Muscle of back (tissue), 11 donors: ENCODE measurements around the gene ADCY7. TPM values are rescaled to one million over a fixed set of nuclear protein-coding genes. Genes with fewer than 3 reads are reported as not detected.
A peak's percentile ranks its signal among the peaks of the same experiment; 100 is the strongest.

Experiments
- DNase-seq, 3 donors: peaks; one replicate each; pipeline versions ENCODE4 v3.0.0 to v3.0.0-alpha.2; 2013
- polyA plus RNA-seq, 10 donors: library from polyadenylated mRNA; unstranded; fragments of 120-200 nt; gene quantifications; one replicate each; pipeline ENCODE4 v1.2.1, GENCODE V29; 2013; ENCODE audit not compliant: insufficient read length in 10 of 10

The ADCY7 gene
- polyA plus RNA-seq, 10 donors, result 4.6 to 10.6 (median 8.9) TPM

GRCh38 chr16:50310308-50311133 lies 44.2 kb downstream of the ADCY7 start:
- DNase-seq, result no peak

GRCh38 chr16:50311134-50311528 lies 44.8 kb downstream of the ADCY7 start:
- DNase-seq, result no peak

- DNase-seq, result no peak
Observed at GRCh38 chr16:50311891-50312501, 45.6 kb downstream of the ADCY7 start.

- DNase-seq, result no peak
Observed at GRCh38 chr16:50313596-50314478, 47.5 kb downstream of the ADCY7 start.

- DNase-seq, result no peak
Observed at GRCh38 chr16:50314665-50315064, 48.3 kb downstream of the ADCY7 start.

GRCh38 chr16:50315346-50315997 lies 49.1 kb downstream of the ADCY7 start:
- DNase-seq, result no peak

- DNase-seq, result no peak
Observed at GRCh38 chr16:50316102-50316847, 49.9 kb downstream of the ADCY7 start.

GRCh38 chr16:50316848-50317630 lies 50.7 kb downstream of the ADCY7 start:
- DNase-seq, result no peak

GRCh38 chr16:50318796-50319578 lies 52.6 kb downstream of the ADCY7 start:
- DNase-seq, result no peak

GRCh38 chr16:50320310-50320709 lies 54.0 kb downstream of the ADCY7 start:
- DNase-seq, result no peak

GRCh38 chr16:50322333-50322732 lies 56.0 kb downstream of the ADCY7 start:
- DNase-seq, result no peak

- peak in 2 of 3 donors; percentile 21 to 22 for DNase-seq
Observed at GRCh38 chr16:50323335-50324011, 57.1 kb downstream of the ADCY7 start.

GRCh38 chr16:50324345-50324744 lies 58.0 kb downstream of the ADCY7 start:
- DNase-seq, result no peak

GRCh38 chr16:50326264-50326663 lies 59.9 kb downstream of the ADCY7 start:
- DNase-seq, result no peak

GRCh38 chr16:50326835-50327465 lies 60.6 kb downstream of the ADCY7 start:
- DNase-seq, result no peak

GRCh38 chr16:50329446-50330189 lies 63.3 kb downstream of the ADCY7 start:
- DNase-seq, result no peak

- no peak for DNase-seq
Observed at GRCh38 chr16:50331570-50331969, 65.2 kb downstream of the ADCY7 start.

GRCh38 chr16:50332599-50332998 lies 66.2 kb downstream of the ADCY7 start:
- DNase-seq, result no peak
